Naive B cell (primary cell): Measurements from ENCODE around the gene LCE3B. TPM values are rescaled to one million over a fixed set of nuclear protein-coding genes. Genes with fewer than 3 reads are reported as not detected.

Source experiments
- ATAC-seq, 2 donors: fragments of 150-1000 bp; cut with Tn5 transposase; 2 replicates each; pipeline ENCODE4 v1.10.0; 2021; ENCODE audit warnings: low read depth in 2 of 2, mild to moderate bottlenecking in 2 of 2, moderate library complexity in 2 of 2
- DNase-seq: peaks from one replicate; pipeline ENCODE4 v3.0.0; 2022
- H3K27ac Mint-ChIP-seq, 6 donors: one replicate each; pipeline ENCODE4 v1.8.0; 2020 to 2022; ENCODE audit warnings: mild to moderate bottlenecking in 6 of 6, mixed read lengths in 6 of 6, moderate library complexity in 5 of 6, inconsistent platforms in 2 of 6
- H3K27me3 Mint-ChIP-seq, 3 donors: one replicate each; pipeline ENCODE4 v1.8.0; 2021 to 2022; ENCODE audit warnings: mixed read lengths in 3 of 3, mild to moderate bottlenecking in 1 of 3
- H3K36me3 Mint-ChIP-seq, 2 donors: one replicate each; pipeline ENCODE4 v1.8.0; 2020 to 2022; ENCODE audit warnings: mixed read lengths in 2 of 2, inconsistent platforms in 1 of 2, mild to moderate bottlenecking in 1 of 2
- H3K4me1 Mint-ChIP-seq, 3 donors: one replicate each; pipeline ENCODE4 v1.8.0; 2020 to 2022; ENCODE audit warnings: mixed read lengths in 3 of 3, inconsistent platforms in 1 of 3, mild to moderate bottlenecking in 1 of 3, moderate library complexity in 1 of 3
- H3K4me3 Mint-ChIP-seq, 8 donors: one replicate each; pipeline ENCODE4 v1.8.0; 2020 to 2022; ENCODE audit warnings: mild to moderate bottlenecking in 8 of 8, mixed read lengths in 8 of 8, moderate library complexity in 8 of 8, inconsistent platforms in 2 of 8
- H3K9me3 Mint-ChIP-seq, 7 donors: one replicate each; pipeline ENCODE4 v1.8.0; 2020 to 2022; ENCODE audit warnings: mixed read lengths in 7 of 7, mild to moderate bottlenecking in 5 of 7, inconsistent platforms in 2 of 7, moderate library complexity in 1 of 7
- polyA plus RNA-seq, 6 donors: library from polyadenylated mRNA; unstranded; fragments of 300-500 nt; fragmentation: Illumina TruSeq; gene quantifications; one replicate each; pipeline ENCODE4 v1.2.3, GENCODE V29; 2021; ENCODE audit warnings: low read depth in 6 of 6

Gene LCE3B
- polyA plus RNA-seq, 6 donors from 2014 or later, result not detected

- no peak for ATAC-seq
- Mint-ChIP-seq H3K9me3 (peaks cover 4 to 29% (median 14%) of the 10 kb centered on the region in 7 donors), H3K4me1 (no peaks in the 10 kb centered on the region), H3K27me3 (peaks cover 30 to 39% (median 37%) of the 10 kb centered on the region in 3 donors), H3K4me3 (no peak overlapping the region), H3K27ac (no peak overlapping the region), H3K36me3 (peaks cover 0 to 9% of the 10 kb centered on the region in 2 donors)
- no peak for DNase-seq
Measured at GRCh38 chr1:152623203-152623844, 9.7 kb downstream of the LCE3B start.

DNA sequence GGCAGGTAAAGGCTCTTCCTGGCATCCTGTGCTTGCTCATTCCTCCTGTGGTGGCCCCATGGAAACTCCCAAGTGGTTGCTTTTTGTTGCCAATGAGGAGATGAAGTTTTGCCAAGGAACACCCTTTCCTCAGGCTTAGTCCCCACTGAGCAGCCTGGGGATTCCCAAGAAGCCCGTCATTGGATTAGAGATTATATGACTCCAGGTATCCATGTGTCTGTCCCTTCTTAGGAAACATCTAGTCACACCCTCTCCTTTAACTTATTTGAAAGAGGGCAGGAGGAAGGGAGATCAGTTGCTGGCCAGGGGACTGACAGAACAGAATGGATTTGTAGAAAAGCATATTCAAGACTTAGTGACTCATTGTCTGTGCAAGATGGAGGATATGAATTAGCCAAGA, 13.1 kb downstream of the LCE3B start:
- no peak for ATAC-seq
- H3K27ac Mint-ChIP-seq, result no peak overlapping the region

DNA sequence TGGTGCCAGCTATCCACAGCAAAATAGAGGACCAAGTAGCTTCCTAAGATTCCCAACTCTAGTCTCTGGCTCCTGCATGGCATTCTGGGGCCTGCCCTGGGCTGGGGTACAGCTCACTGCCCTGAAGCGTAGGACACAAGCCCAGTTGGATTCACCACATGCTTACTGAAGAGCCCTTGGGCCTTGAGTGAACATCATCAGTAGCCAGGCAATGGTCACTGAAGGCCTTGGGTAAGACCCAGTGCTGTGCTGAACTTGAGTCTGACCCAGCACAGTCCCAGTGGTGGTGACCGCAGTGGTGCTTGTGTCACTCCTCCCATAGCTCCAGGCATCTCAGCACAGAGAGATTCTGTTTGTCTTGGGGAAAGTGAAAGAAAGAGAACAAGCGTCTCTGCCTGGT, 17.0 kb downstream of the LCE3B start:
- no peak for ATAC-seq

More for the DNA sequence above, 13.1 kb downstream of the LCE3B start:
- no peaks in the 10 kb centered on the region for H3K4me1 Mint-ChIP-seq
- H3K27me3 Mint-ChIP-seq, result peaks cover 34 to 58% (median 53%) of the 10 kb centered on the region in 3 donors
- DNase-seq, result no peak
- no peaks in the 10 kb centered on the region for H3K36me3 Mint-ChIP-seq
- no peak overlapping the region for H3K4me3 Mint-ChIP-seq
- peaks cover 0 to 5% (median 3%) of the 10 kb centered on the region in 7 donors for H3K9me3 Mint-ChIP-seq

GRCh38 chr1:152640351-152640750, 26.7 kb downstream of the LCE3B start:
- ATAC-seq, result no peak
- Mint-ChIP-seq H3K27ac (no peak overlapping the region), H3K9me3 (peaks cover 0 to 11% (median 8%) of the 10 kb centered on the region in 7 donors), H3K4me1 (no peaks in the 10 kb centered on the region), H3K4me3 (no peak overlapping the region), H3K36me3 (no peaks in the 10 kb centered on the region), H3K27me3 (peaks cover 9 to 19% (median 18%) of the 10 kb centered on the region in 3 donors)
- DNase-seq, result no peak

More for the DNA sequence above, 17.0 kb downstream of the LCE3B start:
- no peaks in the 10 kb centered on the region for H3K4me1 Mint-ChIP-seq
- no peak overlapping the region for H3K4me3 Mint-ChIP-seq
- peaks cover 16 to 33% (median 29%) of the 10 kb centered on the region in 3 donors for H3K27me3 Mint-ChIP-seq
- peaks cover 2 to 17% (median 8%) of the 10 kb centered on the region in 7 donors for H3K9me3 Mint-ChIP-seq
- H3K27ac Mint-ChIP-seq, result no peak overlapping the region
- DNase-seq, result no peak
- H3K36me3 Mint-ChIP-seq, result no peaks in the 10 kb centered on the region

DNA sequence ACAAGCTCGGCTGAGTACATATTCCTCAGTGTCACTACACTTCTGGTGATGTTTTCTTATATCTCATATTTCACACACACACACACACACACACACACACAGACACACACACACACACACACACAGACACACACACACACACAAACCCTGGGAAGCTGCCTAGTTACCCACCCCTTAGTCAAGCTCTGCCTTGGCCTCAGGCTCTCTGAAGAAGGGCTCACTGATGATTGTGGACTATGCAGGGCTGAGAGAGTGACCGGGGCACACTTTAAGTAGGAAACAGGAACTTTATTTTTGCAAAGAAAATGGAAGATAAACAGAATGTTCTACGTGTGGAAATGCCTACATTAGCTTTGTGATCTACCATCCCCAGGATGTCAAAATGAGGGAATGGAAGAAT, 30.3 kb downstream of the LCE3B start:
- DNase-seq, result no peak
- peaks cover 9 to 41% (median 27%) of the 10 kb centered on the region in 3 donors for H3K27me3 Mint-ChIP-seq
- peaks cover 0 to 8% (median 4%) of the 10 kb centered on the region in 7 donors for H3K9me3 Mint-ChIP-seq
- H3K36me3 Mint-ChIP-seq, result no peaks in the 10 kb centered on the region
- H3K4me3 Mint-ChIP-seq, result no peak overlapping the region
- no peaks in the 10 kb centered on the region for H3K4me1 Mint-ChIP-seq
- ATAC-seq, result no peak
- peak overlapping the region in 1 of 6 donors; percentile 82 for H3K27ac Mint-ChIP-seq

GRCh38 chr1:152645146-152645545, 31.5 kb downstream of the LCE3B start:
- DNase-seq (no peak), ATAC-seq (no peak)
- H3K36me3 Mint-ChIP-seq, result no peaks in the 10 kb centered on the region
- peaks cover 20 to 41% (median 27%) of the 10 kb centered on the region in 3 donors for H3K27me3 Mint-ChIP-seq
- H3K4me1 Mint-ChIP-seq, result no peaks in the 10 kb centered on the region
- H3K4me3 Mint-ChIP-seq, result no peak overlapping the region
- no peaks in the 10 kb centered on the region for H3K9me3 Mint-ChIP-seq
- no peak overlapping the region for H3K27ac Mint-ChIP-seq

DNA sequence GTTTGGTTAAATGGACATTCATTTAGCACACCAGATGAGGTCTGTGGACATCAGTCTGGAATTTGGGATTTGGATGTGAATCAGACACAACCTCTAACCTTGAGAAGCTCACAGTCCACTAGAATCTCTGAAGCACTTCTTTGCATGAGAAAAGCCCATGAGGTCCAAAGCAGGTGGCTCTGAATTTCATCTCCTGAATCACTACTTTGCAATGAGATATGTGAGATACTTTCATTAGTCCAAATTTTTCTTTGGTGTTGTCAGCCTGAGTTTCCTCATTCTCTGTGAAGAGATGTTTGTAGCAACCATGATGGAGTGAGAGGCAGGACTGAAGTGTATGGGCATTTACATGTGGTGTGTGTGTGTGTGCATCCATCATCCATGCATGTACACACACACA, 33.0 kb downstream of the LCE3B start:
- Mint-ChIP-seq H3K27ac (no peak overlapping the region), H3K9me3 (no peaks in the 10 kb centered on the region), H3K4me3 (no peak overlapping the region), H3K36me3 (no peaks in the 10 kb centered on the region), H3K4me1 (no peaks in the 10 kb centered on the region), H3K27me3 (peaks cover 25 to 41% (median 30%) of the 10 kb centered on the region in 3 donors)
- DNase-seq (no peak), ATAC-seq (no peak)

GRCh38 chr1:152654110-152654509, 40.5 kb downstream of the LCE3B start:
- ATAC-seq (no peak), DNase-seq (no peak)
- H3K36me3 Mint-ChIP-seq, result no peaks in the 10 kb centered on the region
- no peaks in the 10 kb centered on the region for H3K9me3 Mint-ChIP-seq
- H3K27me3 Mint-ChIP-seq, result peaks cover 13 to 26% (median 20%) of the 10 kb centered on the region in 3 donors
- no peak overlapping the region for H3K27ac Mint-ChIP-seq
- peaks cover 0 to 2% (median 0%) of the 10 kb centered on the region in 3 donors for H3K4me1 Mint-ChIP-seq
- peak overlapping the region in 1 of 8 donors; percentile 17 for H3K4me3 Mint-ChIP-seq

GRCh38 chr1:152656459-152656858, 42.8 kb downstream of the LCE3B start:
- DNase-seq (no peak), ATAC-seq (no peak)
- Mint-ChIP-seq H3K4me3 (no peak overlapping the region), H3K4me1 (peaks cover 0 to 2% (median 0%) of the 10 kb centered on the region in 3 donors), H3K9me3 (no peaks in the 10 kb centered on the region), H3K27me3 (peaks cover 13 to 20% (median 17%) of the 10 kb centered on the region in 3 donors), H3K27ac (no peak overlapping the region), H3K36me3 (no peaks in the 10 kb centered on the region)

DNA sequence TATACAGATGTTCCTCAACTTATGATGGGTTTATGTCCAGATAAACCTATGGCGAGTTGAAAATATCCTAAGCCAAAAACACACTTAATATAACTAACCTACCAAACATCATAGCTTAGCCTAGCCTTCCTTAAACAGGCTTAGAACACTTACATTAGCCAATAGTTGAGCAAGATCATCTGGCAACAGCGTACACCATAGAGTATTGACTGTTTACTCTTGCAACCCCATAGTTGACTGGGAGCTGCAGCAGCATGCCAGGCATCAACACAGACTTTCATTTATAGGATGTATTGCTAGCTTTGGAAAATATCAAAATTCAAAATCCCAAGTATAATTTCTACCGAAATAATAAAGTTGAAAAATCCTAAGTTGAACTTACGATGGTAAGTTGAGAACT, 44.1 kb downstream of the LCE3B start:
- H3K36me3 Mint-ChIP-seq, result no peaks in the 10 kb centered on the region
- DNase-seq, result no peak
- ATAC-seq, result no peak
- no peak overlapping the region for H3K27ac Mint-ChIP-seq
- H3K4me1 Mint-ChIP-seq, result peaks cover 0 to 2% (median 0%) of the 10 kb centered on the region in 3 donors
- no peak overlapping the region for H3K4me3 Mint-ChIP-seq
- peaks cover 8 to 26% (median 19%) of the 10 kb centered on the region in 3 donors for H3K27me3 Mint-ChIP-seq
- H3K9me3 Mint-ChIP-seq, result peaks cover 0 to 2% (median 0%) of the 10 kb centered on the region in 7 donors

- DNase-seq (no peak), ATAC-seq (no peak)
- no peak overlapping the region for H3K4me3 Mint-ChIP-seq
- peaks cover 0 to 2% (median 0%) of the 10 kb centered on the region in 3 donors for H3K4me1 Mint-ChIP-seq
- no peak overlapping the region for H3K27ac Mint-ChIP-seq
- no peaks in the 10 kb centered on the region for H3K36me3 Mint-ChIP-seq
- peaks cover 8 to 26% (median 23%) of the 10 kb centered on the region in 3 donors for H3K27me3 Mint-ChIP-seq
- peaks cover 0 to 4% (median 0%) of the 10 kb centered on the region in 7 donors for H3K9me3 Mint-ChIP-seq
Measured at GRCh38 chr1:152658649-152659048, 45.0 kb downstream of the LCE3B start.

DNA sequence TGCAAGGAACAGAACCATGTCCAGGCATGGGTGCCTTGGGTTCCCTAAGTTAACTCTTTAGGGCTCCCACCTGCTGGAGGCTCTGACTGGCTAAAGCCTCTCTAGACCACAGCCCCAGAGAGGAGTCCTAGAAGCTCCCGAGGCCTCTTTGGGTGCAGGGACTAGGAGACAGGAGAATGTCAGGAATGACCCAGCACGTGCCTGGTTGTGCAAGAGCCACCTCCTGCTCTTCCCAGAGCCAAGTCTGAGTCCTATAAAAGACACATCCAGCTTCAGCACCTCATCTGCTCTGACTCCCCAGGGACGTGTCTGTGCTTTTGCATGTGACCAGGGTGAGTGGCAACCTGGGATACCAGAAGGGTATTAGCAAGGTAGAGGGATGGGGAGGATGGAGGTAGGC, 49.5 kb downstream of the LCE3B start, which contains the start of gene LCE2D:
Gene LCE2D, plus strand, starts transcription at position 283 of the 400 bp plus-strand sequence. CDS start 726 bp downstream, outside the sequence.
- H3K4me3 Mint-ChIP-seq, result no peak within 1 kb of the TSS
- H3K36me3 Mint-ChIP-seq, result no peaks in the 10 kb centered on the region
- peaks cover 0 to 4% (median 0%) of the 10 kb centered on the region in 7 donors for H3K9me3 Mint-ChIP-seq
- H3K27me3 Mint-ChIP-seq, result peaks cover 23 to 38% (median 34%) of the 10 kb centered on the region in 3 donors
- no peak within 1 kb of the TSS for H3K27ac Mint-ChIP-seq
- H3K4me1 Mint-ChIP-seq, result no peaks in the 10 kb centered on the region
- DNase-seq (no peak), ATAC-seq (no peak)
